Endothelial cell of umbilical vein (primary cell): ENCODE data around the gene CD58. TPM values are rescaled to one million over a fixed set of nuclear protein-coding genes. Genes with fewer than 3 reads are reported as not detected.

ENCODE experiments used
- BruUV-seq: library from RNA; stranded (reverse); fragments of 400-500 nt; replicated peaks from 2 replicates; lab custom pipeline; 2021; lab: Mats Ljungman, UMichigan
- CTCF ChIA-PET: fragments of 300-600, 350-600 bp; sonication (Branson Sonifier 250); formaldehyde crosslinking; loops from one replicate; lab custom pipeline; 2021; ENCODE audit warnings: antibody characterized with exemption, inconsistent platforms; lab: Charles Lee
- POLR2A ChIA-PET: fragments of 300-600, 350-600 bp; sonication (Branson Sonifier 250); formaldehyde crosslinking; loops from one replicate; lab custom pipeline; 2021; ENCODE audit warnings: antibody characterized with exemption, inconsistent platforms; lab: Charles Lee
- DNase-seq: peaks from one replicate; pipeline ENCODE4 v3.0.0-alpha.2; 2011; ENCODE audit warnings: low read depth, low spot score
- FAIRE-seq: peaks from 2 replicates; lab custom pipeline; 2011; peaks lifted over from hg19 to GRCh38; lab: Jason Lieb, UNC
- H2AFZ ChIP-seq: 2 replicates; pipeline ENCODE4 v1.6.0; 2012; ENCODE audit warnings: low read depth, low read length, control low read depth, inconsistent platforms
- H3K27ac ChIP-seq: 2 replicates; pipeline ENCODE4 v1.5.1; 2011; ENCODE audit warnings: low read depth, mild to moderate bottlenecking, control low read depth, low read length, moderate library complexity; ENCODE audit not compliant: insufficient read depth
- H3K27me3 ChIP-seq, 2 experiments: 2 replicates each; pipeline versions ENCODE4 v1.6.0 to v1.6.1; 2011; ENCODE audit warnings: low read length in 2 of 2, mixed read lengths in 1 of 2; ENCODE audit not compliant: control insufficient read depth in 2 of 2, insufficient read depth in 2 of 2
- H3K36me3 ChIP-seq, 2 experiments: 2 replicates in 1 of 2; 3 replicates in 1 of 2; pipeline ENCODE4 v1.5.1; 2011; ENCODE audit warnings: low read length in 2 of 2, mild to moderate bottlenecking in 1 of 2, moderate library complexity in 1 of 2; ENCODE audit not compliant: control insufficient read depth in 2 of 2, insufficient read depth in 2 of 2; ENCODE audit errors: extremely low read depth in 1 of 2
- H3K4me1 ChIP-seq: 3 replicates; pipeline ENCODE4 v1.5.1; 2011; ENCODE audit warnings: mild to moderate bottlenecking, low read length; ENCODE audit not compliant: control insufficient read depth, insufficient read depth; ENCODE audit errors: extremely low read depth
- H3K4me2 ChIP-seq: 2 replicates; pipeline ENCODE4 v1.6.1; 2011; ENCODE audit warnings: low read length, control low read depth, mixed read lengths; ENCODE audit not compliant: insufficient read depth
- H3K4me3 ChIP-seq, 3 experiments: fragments of 200-600 bp in 1 of 3; sonication (generic), shearing (Covaris generic) in 1 of 3; replicated peaks in 1 of 3; 2 replicates each; pipeline ENCODE4 v1.5.1; 2011 to 2016; ENCODE audit warnings: control low read depth in 3 of 3, low read length in 3 of 3, mild to moderate bottlenecking in 2 of 3, inconsistent platforms in 1 of 3, low read depth in 1 of 3, moderate library complexity in 1 of 3; ENCODE audit not compliant: insufficient read depth in 1 of 3
- H3K79me2 ChIP-seq: 2 replicates; pipeline ENCODE4 v1.6.0; 2012; ENCODE audit warnings: low read length, inconsistent platforms; ENCODE audit not compliant: control insufficient read depth, insufficient read depth
- H3K9ac ChIP-seq: replicated peaks from 2 replicates; pipeline ENCODE3; 2011; ENCODE audit warnings: low read length, control low read depth; ENCODE audit not compliant: insufficient read depth; ENCODE audit errors: extremely low read depth
- H3K9me1 ChIP-seq: replicated peaks from 3 replicates; pipeline ENCODE4 v1.6.0; 2011; ENCODE audit warnings: mild to moderate bottlenecking, low read length; ENCODE audit not compliant: control insufficient read depth, insufficient read depth; ENCODE audit errors: extremely low read depth
- H3K9me3 ChIP-seq: replicated peaks from 2 replicates; pipeline ENCODE4 v1.5.1; 2012; ENCODE audit warnings: low read length, inconsistent platforms; ENCODE audit not compliant: control insufficient read depth, insufficient read depth
- H4K20me1 ChIP-seq: replicated peaks from 2 replicates; pipeline ENCODE3; 2011; ENCODE audit warnings: mild to moderate bottlenecking, low read length; ENCODE audit not compliant: control insufficient read depth, insufficient read depth; ENCODE audit errors: extremely low read depth
- CTCF ChIP-seq, 2 donors: IDR thresholded peaks; 1 replicate in 1 of 2; 2 replicates in 1 of 2; pipeline ENCODE4 v1.5.1; 2011; ENCODE audit warnings: low read length in 2 of 2, mild to moderate bottlenecking in 2 of 2, moderate library complexity in 2 of 2, control low read depth in 1 of 2, inconsistent platforms in 1 of 2, low read depth in 1 of 2; ENCODE audit not compliant: insufficient read depth in 1 of 2; ENCODE audit errors: extremely low read depth in 1 of 2
- EZH2 ChIP-seq: IDR thresholded peaks from 2 replicates; pipeline ENCODE4 v1.6.1; 2012; ENCODE audit warnings: borderline replicate concordance, low read depth, mild to moderate bottlenecking, moderate library complexity, low read length, inconsistent platforms; ENCODE audit not compliant: severe bottlenecking
- FOS ChIP-seq: IDR thresholded peaks from 2 replicates; pipeline ENCODE4 v1.6.1; 2011; ENCODE audit warnings: mild to moderate bottlenecking, low read length, moderate library complexity, borderline replicate concordance; ENCODE audit not compliant: insufficient read depth
- GATA2 ChIP-seq: IDR thresholded peaks from 2 replicates; pipeline ENCODE4 v1.7.0; 2011; ENCODE audit warnings: low read depth, mild to moderate bottlenecking, moderate library complexity, mixed read lengths, low read length; ENCODE audit not compliant: insufficient read length, insufficient read depth
- JUN ChIP-seq: IDR thresholded peaks from 2 replicates; pipeline ENCODE4 v1.6.1; 2011; ENCODE audit warnings: borderline replicate concordance, low read depth; ENCODE audit not compliant: insufficient read length, insufficient read depth
- MYC ChIP-seq: IDR thresholded peaks from one replicate; pipeline ENCODE4 v1.6.1; 2011; ENCODE audit warnings: mild to moderate bottlenecking, low read depth, low read length
- POLR2A ChIP-seq: IDR thresholded peaks from 2 replicates; pipeline ENCODE4 v1.6.1; 2012; ENCODE audit warnings: low read depth, mild to moderate bottlenecking, control low read depth, low read length
- POLR2AphosphoS5 ChIP-seq: IDR thresholded peaks from 2 replicates; pipeline ENCODE4 v1.6.1; 2012; ENCODE audit warnings: low read depth, mild to moderate bottlenecking, control low read depth, low read length, moderate library complexity; ENCODE audit not compliant: insufficient read depth
- dilution Hi-C: fragments of 300-500 bp; cut with MboI; formaldehyde crosslinking; loops from one replicate; pipeline ENCODE4 v1.15.0; 2019; ENCODE audit warnings: low sequenced_read_pairs; ENCODE audit not compliant: extremely low pct_ligation_motif_present
- intact Hi-C: fragments of 100-400 bp; cut with micrococcal nuclease; formaldehyde crosslinking; loops from one replicate; pipeline ENCODE4 v1.10.0; 2022
- polyA plus RNA-seq, 4 experiments: library from polyadenylated mRNA; depleted of rRNA in 3 of 4; stranded (reverse) in 3 of 4; unstranded in 1 of 4; fragments of >200 nt; gene quantifications; 2 replicates each; pipeline versions ENCODE4 v1.2.1 to v1.2.3, GENCODE V29; 2011 to 2012; ENCODE audit warnings: missing spikeins in 1 of 4
- total RNA-seq: library from RNA; stranded (reverse); gene quantifications from 2 replicates; pipeline ENCODE4 v1.2.3, GENCODE V29; 2021
- TF ChIP-seq, protein P1 (sequence below): IDR thresholded peaks from 2 replicates; pipeline ENCODE4 v1.6.1; 2011; ENCODE audit not compliant: insufficient read depth, insufficient read length

The CD58 gene
- total and polyA plus RNA-seq, 2 donors (not counting 3 experiments of a cell fraction or from before 2014, with no cell fraction given), result 9.8 to 12.7 TPM

DNA sequence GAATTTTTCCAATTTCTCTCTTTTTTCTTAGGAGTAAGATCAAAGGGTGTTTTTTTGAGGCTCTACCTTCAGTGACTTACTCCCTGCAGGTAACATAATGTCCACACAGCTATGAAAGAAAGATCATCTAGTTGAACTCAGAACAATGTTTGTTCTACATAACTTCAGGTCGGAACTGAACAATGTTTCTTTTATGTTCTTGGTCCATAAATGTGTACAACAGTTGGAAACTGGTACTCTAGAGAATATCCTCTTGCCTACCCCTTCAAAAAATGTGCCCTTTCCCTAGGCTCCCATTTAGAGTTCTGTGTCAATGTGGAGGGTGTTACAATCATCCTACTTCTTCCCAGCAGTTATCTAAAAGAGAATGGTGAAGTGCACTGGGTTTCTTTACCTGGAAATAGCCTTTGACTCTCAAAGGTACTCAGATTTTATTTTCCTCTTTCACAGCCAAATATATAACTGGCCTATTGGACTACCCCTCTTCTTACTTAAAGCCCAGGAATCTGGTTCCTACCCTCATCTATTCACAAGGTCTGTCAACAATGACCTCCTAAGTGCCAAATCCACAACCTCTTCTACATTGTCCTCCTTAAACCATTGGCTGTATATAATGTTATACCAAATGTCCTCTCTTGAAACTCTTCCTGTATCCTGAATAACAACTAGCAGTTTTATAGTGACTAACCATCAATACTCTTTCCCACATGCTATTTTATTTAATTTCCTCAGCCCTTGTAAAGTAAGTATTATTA, 42.3 kb downstream of the CD58 start:
- H4K20me1 ChIP-seq, result no peaks in the 10 kb centered on the region
- CTCF ChIA-PET, result no interaction called here
- BruUV-seq, result no TSS peak
- H3K4me1 ChIP-seq, result no peaks in the 10 kb centered on the region
- no peaks in the 10 kb centered on the region for H3K27me3 ChIP-seq
- H3K36me3 ChIP-seq, result no peaks in the 10 kb centered on the region
- no peaks in the 10 kb centered on the region for H3K9me1 ChIP-seq
- no peak for DNase-seq
- dilution Hi-C loops, result no loop called here
- no peaks in the 10 kb centered on the region for H3K79me2 ChIP-seq
- no peaks in the 10 kb centered on the region for H3K9me3 ChIP-seq
- H3K4me3 ChIP-seq, result no peak overlapping the region
- no peak overlapping the region for H3K9ac ChIP-seq
- H3K4me2 ChIP-seq, result no peak overlapping the region
- FAIRE-seq, result no peak
- intact Hi-C loops, result no loop called here
- no peak overlapping the region for H2AFZ ChIP-seq
- no peak overlapping the region for H3K27ac ChIP-seq
- TF ChIP-seq EZH2, result no peak
- no peak for TF ChIP-seq POLR2AphosphoS5
- TF ChIP-seq CTCF (IDR thresholded peaks at IDR 0.05; ENCODE audit: extremely low read depth in 1 of 2, insufficient read depth in 1 of 2, low read depth in 1 of 2, low read length in 2 of 2), result no peak
- TF ChIP-seq, protein P1, sequence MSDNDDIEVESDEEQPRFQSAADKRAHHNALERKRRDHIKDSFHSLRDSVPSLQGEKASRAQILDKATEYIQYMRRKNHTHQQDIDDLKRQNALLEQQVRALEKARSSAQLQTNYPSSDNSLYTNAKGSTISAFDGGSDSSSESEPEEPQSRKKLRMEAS, result no peak
- no peak for TF ChIP-seq POLR2A
- TF ChIP-seq FOS, result no peak
- TF ChIP-seq MYC, result no peak
- no peak for TF ChIP-seq JUN
- TF ChIP-seq GATA2, result no peak
- POLR2A ChIA-PET, result no interaction called here
